SIG-M5 (cell line): Measurements from ENCODE around the gene ABCA9.
"Not testable (repeated sequence)": the region's sequence is repeated elsewhere in the genome, so short reads cannot be mapped to it uniquely, and the experiment has no call there.

Experiments
- DNase-seq: peaks from one replicate; lab custom pipeline; 2025; lab: John Stamatoyannopoulos, UW

Gene ABCA9

DNA sequence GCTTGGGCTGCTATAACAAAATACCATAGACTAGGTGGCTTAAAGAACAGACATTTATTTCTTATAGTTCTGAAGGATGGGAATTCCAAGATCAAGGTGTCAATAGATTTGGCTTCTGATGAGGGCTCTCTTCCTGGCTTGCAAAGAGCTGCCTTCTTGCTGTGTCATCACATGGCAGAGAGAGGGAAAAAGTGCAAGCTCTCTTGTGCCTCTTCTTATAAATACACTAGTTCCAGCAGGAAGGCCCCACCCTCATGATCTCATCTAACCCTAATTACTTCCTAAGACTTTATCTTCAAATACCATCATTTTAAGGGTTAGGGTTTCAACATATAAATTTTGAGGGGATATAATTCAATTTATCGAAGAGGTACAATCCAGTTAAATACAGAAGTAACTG is 30.6 kb downstream of the ABCA9 start:
- DNase-seq = no peak

GRCh38 chr17:69018687-69019086 is 42.0 kb downstream of the ABCA9 start:
- no peak for DNase-seq

GRCh38 chr17:69018022-69018615 is 42.6 kb downstream of the ABCA9 start:
- DNase-seq = no peak

DNA sequence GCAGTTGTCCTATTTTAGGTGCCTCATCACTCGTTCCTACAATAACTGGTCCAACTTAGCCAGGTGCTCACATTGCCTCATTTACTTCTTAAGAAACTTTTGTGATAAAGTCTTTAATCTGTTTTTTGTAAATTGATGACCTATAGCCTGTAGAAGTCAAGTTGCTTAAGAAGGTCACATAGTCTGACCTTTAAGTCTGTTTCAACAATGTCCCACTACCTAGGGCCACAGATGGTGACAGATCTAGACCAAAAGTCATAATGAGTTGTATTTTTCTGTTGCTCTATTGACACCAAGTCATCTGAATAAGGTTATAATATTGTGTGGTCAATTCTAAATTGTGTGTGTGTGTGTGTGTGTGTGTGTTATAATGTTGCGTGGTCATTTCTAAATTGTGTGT is 45.1 kb downstream of the ABCA9 start:
- no peak for DNase-seq

GRCh38 chr17:69012895-69013805 is 47.6 kb downstream of the ABCA9 start:
- no peak for DNase-seq

DNA sequence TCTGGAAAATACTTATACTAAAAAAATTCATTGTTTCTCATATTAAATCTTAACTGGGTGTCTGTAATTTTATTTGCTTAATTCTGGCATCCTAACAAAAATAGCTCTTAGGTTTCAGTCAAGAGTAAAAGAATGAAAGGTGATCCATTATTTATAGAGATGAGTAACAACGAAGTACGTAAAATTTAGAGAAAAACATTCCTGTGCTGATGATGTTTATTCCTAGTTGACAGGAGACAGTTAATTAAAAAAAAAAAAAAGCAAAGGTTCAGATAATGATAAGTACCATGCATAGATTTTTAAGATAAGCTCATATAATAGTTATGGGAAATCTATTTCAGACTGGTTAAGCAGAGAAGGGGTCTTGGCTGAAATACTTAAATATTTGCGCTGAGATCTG is 50.8 kb downstream of the ABCA9 start:
- DNase-seq = no peak

- DNase-seq = not testable (repeated sequence)
Observed at GRCh38 chr17:69004759-69005158, 56.0 kb downstream of the ABCA9 start.

DNA sequence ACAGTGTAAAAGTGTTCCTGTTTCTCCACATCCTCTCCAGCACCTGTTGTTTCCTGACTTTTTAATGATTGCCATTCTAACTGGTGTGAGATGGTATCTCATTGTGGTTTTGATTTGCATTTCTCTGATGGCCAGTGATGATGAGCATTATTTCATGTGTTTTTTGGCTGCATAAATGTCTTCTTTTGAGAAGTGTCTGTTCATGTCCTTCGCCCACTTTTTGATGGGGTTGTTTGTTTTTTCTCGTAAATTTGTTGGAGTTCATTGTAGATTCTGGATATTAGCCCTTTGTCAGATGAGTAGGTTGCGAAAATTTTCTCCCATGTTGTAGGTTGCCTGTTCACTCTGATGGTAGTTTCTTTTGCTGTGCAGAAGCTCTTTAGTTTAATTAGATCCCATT is 61.0 kb downstream of the ABCA9 start:
- not testable (repeated sequence) for DNase-seq

GRCh38 chr17:68993112-68993511 is 67.6 kb downstream of the ABCA9 start:
- DNase-seq = no peak

DNA sequence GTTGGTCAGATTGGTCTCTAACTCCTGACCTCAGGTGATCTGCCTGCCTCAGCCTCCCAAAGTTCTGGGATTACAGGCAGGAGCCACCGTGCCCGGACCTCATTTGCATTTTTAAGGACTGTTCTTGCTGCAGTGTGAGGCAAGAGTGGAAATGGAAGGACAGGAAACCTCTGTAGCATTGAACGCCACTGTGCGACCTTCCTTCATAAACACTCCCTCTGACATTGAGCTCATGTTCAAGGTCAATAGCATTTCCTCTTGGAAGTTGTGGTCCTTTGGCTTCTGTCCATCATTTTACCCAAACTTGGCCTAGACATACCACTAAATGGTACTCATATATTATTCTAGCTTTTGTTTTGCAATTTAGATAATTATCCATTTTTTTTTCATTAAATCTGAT is 72.8 kb downstream of the ABCA9 start:
- no peak for DNase-seq

- no peak for DNase-seq
Observed at GRCh38 chr17:68981288-68981687, 79.4 kb downstream of the ABCA9 start.

DNA sequence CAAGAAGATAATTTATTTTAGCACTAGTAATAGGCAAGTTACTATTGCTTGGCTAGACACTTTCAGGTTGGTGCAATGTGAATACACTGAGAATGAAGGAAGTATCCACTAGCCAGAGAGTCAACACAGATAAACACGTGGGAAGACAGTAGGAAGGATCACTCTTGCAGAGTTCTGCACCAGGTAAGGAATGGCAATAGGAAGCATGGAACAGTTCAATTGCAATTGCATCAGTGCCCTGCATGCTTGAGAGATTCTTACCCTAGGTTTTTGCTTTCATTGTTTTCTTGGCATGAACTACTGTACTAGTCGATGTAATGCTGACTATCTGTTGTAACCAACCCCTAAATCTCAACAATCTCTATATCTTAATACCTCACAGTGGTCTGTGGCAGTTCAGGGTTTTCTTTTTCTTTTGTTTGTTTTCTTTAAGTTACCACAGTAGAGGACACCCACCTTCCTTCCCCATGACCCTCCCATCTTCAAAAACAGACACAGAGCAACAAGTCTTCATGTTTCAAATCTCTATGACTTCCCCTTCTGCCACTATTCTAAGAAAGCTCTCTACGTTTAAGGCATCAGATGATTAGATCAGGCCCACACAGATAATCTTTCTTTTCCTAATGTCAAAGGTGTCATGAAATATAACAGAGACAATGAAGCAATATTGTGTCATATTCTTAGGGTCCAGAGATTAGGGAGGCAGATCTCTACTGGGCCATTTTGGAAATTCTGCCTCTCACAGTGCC is 87.5 kb downstream of the ABCA9 start:
- DNase-seq = no peak

DNA sequence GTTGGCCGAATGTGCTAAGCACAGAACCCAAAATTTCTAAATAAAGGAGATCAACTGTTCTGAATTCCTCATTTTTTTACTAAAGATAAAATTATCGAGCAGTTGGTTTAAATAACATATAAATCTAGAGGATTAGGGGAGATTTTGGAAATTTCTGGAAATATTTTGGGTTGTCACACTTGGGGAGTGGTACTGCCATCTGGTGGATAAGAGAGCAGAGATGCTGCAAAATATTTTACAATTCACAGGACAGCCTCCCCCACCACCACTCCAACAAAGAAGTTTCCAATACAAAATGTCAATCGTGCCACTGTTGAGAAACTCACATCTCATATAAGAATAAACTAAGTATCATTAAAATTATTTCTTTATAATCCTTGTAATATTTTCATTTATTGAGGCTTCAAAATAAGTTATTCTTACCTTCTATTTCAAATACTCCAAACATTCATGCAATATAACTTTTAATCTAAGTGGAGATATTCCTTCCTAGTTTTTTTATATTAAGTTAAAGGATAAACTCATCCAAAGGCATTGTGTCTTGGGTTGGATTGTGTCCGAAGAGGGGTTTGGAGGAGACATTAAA is 88.5 kb downstream of the ABCA9 start:
- no peak for DNase-seq

- DNase-seq = no peak
Observed at GRCh38 chr17:68969101-68969500, 91.6 kb downstream of the ABCA9 start.

- DNase-seq = no peak
Observed at GRCh38 chr17:68963958-68964357, 96.8 kb downstream of the ABCA9 start.

DNA sequence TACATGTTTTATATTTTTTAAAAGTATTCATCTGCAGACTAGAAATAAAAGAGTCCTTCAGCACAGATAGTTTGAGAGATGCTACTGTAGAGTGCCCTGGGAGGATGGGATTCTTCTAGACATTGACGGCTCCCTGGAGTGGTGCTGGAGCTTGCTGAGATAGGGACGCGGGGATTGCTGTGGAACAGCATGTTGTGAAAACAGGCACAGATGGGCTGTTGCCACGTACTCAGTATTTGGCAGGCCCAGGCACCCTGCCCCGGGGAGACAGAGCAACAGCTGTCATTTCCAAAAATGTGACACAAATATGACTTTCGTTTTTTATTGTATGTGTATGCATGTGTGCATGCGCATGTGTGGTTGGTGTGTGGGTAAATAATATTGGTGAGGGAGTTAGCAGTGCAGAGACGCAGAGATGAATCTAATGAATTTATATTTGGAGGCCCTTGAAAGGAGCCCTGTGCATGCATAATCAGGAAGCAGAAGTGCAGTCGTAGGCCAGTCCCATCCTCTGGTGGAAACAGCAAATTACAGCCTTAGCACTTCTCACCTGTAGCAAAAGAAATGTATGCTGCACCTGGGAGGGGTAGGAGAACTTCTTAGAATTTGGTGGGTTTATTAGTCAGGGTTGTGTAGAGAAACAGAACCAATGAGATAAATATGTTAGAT is 99.4 kb downstream of the ABCA9 start:
- DNase-seq = no peak

DNA sequence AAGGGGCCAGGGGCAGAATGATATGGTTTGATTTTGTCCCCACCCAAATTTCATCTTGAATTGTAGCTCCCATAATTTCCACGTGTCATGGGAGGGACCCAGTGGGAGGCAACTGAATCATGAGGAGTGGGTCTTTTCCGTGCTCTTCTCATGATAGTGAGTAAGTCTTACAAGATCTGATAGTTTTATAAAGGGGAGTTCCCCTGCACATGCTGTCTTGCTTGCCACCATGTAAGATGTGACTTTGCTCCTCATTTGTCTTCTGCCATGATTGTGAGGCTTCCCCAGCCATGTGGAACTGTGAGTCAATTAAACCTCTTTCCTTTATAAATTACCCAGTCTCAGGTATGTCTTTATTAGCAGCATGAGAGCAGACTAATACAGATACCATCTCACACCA is 101.6 kb downstream of the ABCA9 start:
- DNase-seq = not testable (repeated sequence)

DNA sequence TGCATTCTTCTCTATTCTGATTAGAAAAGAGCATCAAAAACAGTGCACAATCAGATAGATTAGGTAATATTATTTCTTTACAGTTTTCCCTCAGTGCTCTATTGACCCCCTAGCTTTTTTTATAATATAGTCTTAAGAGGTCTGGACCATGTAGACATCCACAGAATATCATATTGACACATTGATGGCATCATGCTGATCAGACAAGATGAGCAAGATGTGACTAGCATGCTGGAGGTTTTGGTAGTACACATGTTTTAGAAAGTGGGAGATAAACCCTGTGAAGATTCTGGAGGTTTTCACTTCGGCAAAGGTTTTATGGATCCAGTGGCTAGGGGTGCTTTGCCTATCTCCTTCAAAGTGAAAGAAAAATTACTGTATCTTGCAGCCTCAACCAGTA is 102.8 kb downstream of the ABCA9 start:
- no peak for DNase-seq

DNA sequence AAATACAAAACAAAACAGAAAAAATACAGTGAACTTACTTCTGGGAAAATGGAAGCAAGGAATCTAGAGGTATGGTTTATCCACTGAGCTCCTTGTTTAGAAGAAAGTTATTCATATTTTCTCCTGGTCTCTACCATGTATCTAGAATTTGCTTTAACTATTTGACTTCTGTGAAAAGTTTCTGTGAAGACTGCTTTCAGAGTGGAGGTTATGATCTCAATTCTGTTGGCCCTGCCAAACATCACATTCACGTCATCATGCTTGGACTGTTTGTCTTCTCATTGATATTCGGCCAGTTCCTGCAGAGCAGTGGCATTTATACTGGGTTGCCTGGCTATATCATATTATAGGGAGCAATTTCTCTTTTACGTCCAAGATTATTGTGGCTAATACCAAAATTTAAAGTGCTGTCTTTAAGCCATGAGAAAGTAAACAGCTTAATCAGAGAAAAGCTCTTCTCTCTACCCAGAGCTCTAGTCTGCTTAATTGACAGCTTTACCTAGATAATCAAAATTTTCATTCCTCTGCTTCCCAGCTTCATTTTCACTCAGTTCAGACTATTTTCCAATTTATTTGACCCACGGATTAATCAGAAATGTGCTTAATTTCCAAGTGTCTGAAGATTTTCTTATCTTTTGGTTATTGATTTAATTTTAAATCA is 105.4 kb downstream of the ABCA9 start, which contains the start of gene ABCA8:
ABCA8 (minus strand) TSS at position 212 of the 661 bp plus-strand sequence. CDS start 13,358 bp downstream, outside the sequence.
- no peak for DNase-seq

- no peak for DNase-seq
Observed at GRCh38 chr17:68954146-68954896, 106.4 kb downstream of the ABCA9 start.
